H1 (cell line): ENCODE data around the gene ACCS. TPM values are rescaled to one million over a fixed set of nuclear protein-coding genes. Genes with fewer than 3 reads are reported as not detected.

Experiments used
- CTCF ChIA-PET: fragments of 300-600 bp; sonication (Branson Sonifier 250); formaldehyde crosslinking; loops from one replicate; lab custom pipeline; 2021; ENCODE audit not compliant: partially characterized antibody; lab: Charles Lee
- POLR2A ChIA-PET: fragments of 300-600 bp; sonication (Branson Sonifier 250); formaldehyde crosslinking; loops from one replicate; lab custom pipeline; 2021; ENCODE audit warnings: inconsistent platforms; ENCODE audit not compliant: partially characterized antibody; lab: Charles Lee
- DNase-seq, 2 experiments: peaks; one replicate each; pipeline versions ENCODE4 v3.0.0 to v3.0.0-alpha.2; 2010 to 2022; ENCODE audit warnings: low spot score in 2 of 2, low read depth in 1 of 2, mixed read lengths in 1 of 2
- FAIRE-seq: peaks from 2 replicates; lab custom pipeline; 2011; peaks lifted over from hg19 to GRCh38; lab: Jason Lieb, UNC
- H2AFZ ChIP-seq: 2 replicates; pipeline ENCODE4 v1.8.1; 2012; ENCODE audit warnings: low read length, inconsistent platforms
- H2AK5ac ChIP-seq: 2 replicates; pipeline ENCODE4 v1.6.1; 2013; ENCODE audit warnings: low read depth, low read length
- H2BK120ac ChIP-seq: replicated peaks from 2 replicates; pipeline ENCODE3; 2013; ENCODE audit warnings: low read depth, low read length, inconsistent platforms
- H2BK12ac ChIP-seq: 2 replicates; pipeline ENCODE4 v1.6.1; 2013; ENCODE audit warnings: low read depth, low read length
- H2BK15ac ChIP-seq: 2 replicates; pipeline ENCODE4 v1.6.1; 2013; ENCODE audit warnings: low read length
- H2BK20ac ChIP-seq: 2 replicates; pipeline ENCODE4 v1.6.1; 2013; ENCODE audit warnings: low read length
- H2BK5ac ChIP-seq: 2 replicates; pipeline ENCODE4 v1.6.1; 2013; ENCODE audit warnings: low read depth, low read length
- H3K14ac ChIP-seq: 2 replicates; pipeline ENCODE4 v1.6.1; 2013; ENCODE audit warnings: inconsistent platforms; ENCODE audit not compliant: insufficient read length
- H3K18ac ChIP-seq: 2 replicates; pipeline ENCODE4 v1.6.1; 2013; ENCODE audit warnings: low read length; ENCODE audit errors: extremely low read depth
- H3K23ac ChIP-seq: 2 replicates; pipeline ENCODE4 v1.6.1; 2013; ENCODE audit warnings: inconsistent platforms; ENCODE audit not compliant: insufficient read length
- H3K23me2 ChIP-seq: 2 replicates; pipeline ENCODE4 v1.6.1; 2013; ENCODE audit warnings: low read depth, low read length
- H3K27ac ChIP-seq: 2 replicates; pipeline ENCODE4 v1.6.1; 2011; ENCODE audit warnings: low read depth, low read length, inconsistent platforms
- H3K27me3 ChIP-seq, 4 experiments: replicated peaks in 1 of 4; 1 replicate in 1 of 4; 2 replicates in 3 of 4; pipeline versions ENCODE4 v1.6.1 to v1.8.1; 2011 to 2013; ENCODE audit warnings: low read length in 3 of 4, mild to moderate bottlenecking in 3 of 4, inconsistent platforms in 2 of 4, mixed read lengths in 2 of 4, moderate library complexity in 1 of 4; ENCODE audit not compliant: control insufficient read depth in 3 of 4, insufficient read depth in 3 of 4; ENCODE audit errors: extremely low read depth in 1 of 4
- H3K36me3 ChIP-seq, 4 experiments: 2 replicates each; pipeline versions ENCODE4 v1.6.1 to v1.8.1; 2011 to 2013; ENCODE audit warnings: mild to moderate bottlenecking in 4 of 4, low read length in 3 of 4, moderate library complexity in 2 of 4, control low read depth in 1 of 4, inconsistent platforms in 1 of 4; ENCODE audit not compliant: insufficient read depth in 4 of 4, control insufficient read depth in 2 of 4
- H3K4ac ChIP-seq: replicated peaks from 2 replicates; pipeline ENCODE3; 2013; ENCODE audit warnings: low read length, low read depth, mixed read lengths, inconsistent platforms; ENCODE audit not compliant: insufficient read length
- H3K4me1 ChIP-seq, 4 experiments: replicated peaks in 1 of 4; 1 replicate in 1 of 4; 2 replicates in 3 of 4; pipeline versions ENCODE4 v1.6.1 to v1.8.1; 2011 to 2013; ENCODE audit warnings: low read length in 3 of 4, inconsistent platforms in 2 of 4, mixed read lengths in 1 of 4; ENCODE audit not compliant: insufficient read depth in 4 of 4, control insufficient read depth in 3 of 4
- H3K4me2 ChIP-seq, 2 experiments: 2 replicates each; pipeline versions ENCODE4 v1.6.1 to v1.8.1; 2011 to 2013; ENCODE audit warnings: low read depth in 2 of 2, low read length in 2 of 2, control low read depth in 1 of 2, inconsistent platforms in 1 of 2, mild to moderate bottlenecking in 1 of 2; ENCODE audit not compliant: insufficient read depth in 1 of 2
- H3K4me3 ChIP-seq, 4 experiments: fragments of 200-600, 300-600 bp in 1 of 4; sonication (generic), shearing (Covaris generic), sonication (Bioruptor Twin) in 1 of 4; 2 replicates each; pipeline versions ENCODE4 v1.5.1 to v1.8.1; 2011 to 2016; ENCODE audit warnings: low read length in 4 of 4, low read depth in 3 of 4, control low read depth in 2 of 4, inconsistent platforms in 2 of 4, mild to moderate bottlenecking in 2 of 4, mixed read lengths in 1 of 4, moderate library complexity in 1 of 4; ENCODE audit not compliant: insufficient read depth in 2 of 4; ENCODE audit errors: extremely low read depth in 1 of 4
- H3K56ac ChIP-seq: replicated peaks from 2 replicates; pipeline ENCODE3; 2013; ENCODE audit warnings: low read depth, mild to moderate bottlenecking, mixed read lengths, low read length, inconsistent platforms; ENCODE audit not compliant: insufficient read length
- H3K79me1 ChIP-seq: 2 replicates; pipeline ENCODE4 v1.6.1; 2013; ENCODE audit warnings: low read depth, low read length, control low read depth
- H3K79me2 ChIP-seq, 2 experiments: 2 replicates each; pipeline versions ENCODE4 v1.6.1 to v1.8.1; 2012 to 2013; ENCODE audit warnings: low read length in 2 of 2, mild to moderate bottlenecking in 2 of 2, inconsistent platforms in 1 of 2; ENCODE audit not compliant: insufficient read depth in 2 of 2, control insufficient read depth in 1 of 2
- H3K9ac ChIP-seq, 4 experiments: replicated peaks in 1 of 4; 1 replicate in 1 of 4; 2 replicates in 3 of 4; pipeline versions ENCODE4 v1.6.1 to v1.8.1; 2011 to 2013; ENCODE audit warnings: low read depth in 3 of 4, low read length in 3 of 4, control low read depth in 2 of 4, mild to moderate bottlenecking in 2 of 4, moderate library complexity in 2 of 4, inconsistent platforms in 1 of 4; ENCODE audit errors: extremely low read depth in 1 of 4
- H3K9me3 ChIP-seq, 2 experiments: 2 replicates each; pipeline versions ENCODE4 v1.6.1 to v1.8.1; 2012 to 2013; ENCODE audit warnings: mild to moderate bottlenecking in 2 of 2, moderate library complexity in 2 of 2, control low read depth in 1 of 2, inconsistent platforms in 1 of 2, low read depth in 1 of 2, low read length in 1 of 2, mixed read lengths in 1 of 2; ENCODE audit not compliant: insufficient read depth in 2 of 2
- H4K20me1 ChIP-seq, 2 experiments: replicated peaks in 1 of 2; 2 replicates each; pipeline versions ENCODE3 to v1.8.1; 2011 to 2013; ENCODE audit warnings: inconsistent platforms in 2 of 2, low read length in 2 of 2, mild to moderate bottlenecking in 1 of 2; ENCODE audit not compliant: insufficient read depth in 2 of 2, control insufficient read depth in 1 of 2
- H4K5ac ChIP-seq: 2 replicates; pipeline ENCODE4 v1.6.1; 2013; ENCODE audit warnings: low read length, low read depth, mixed read lengths, inconsistent platforms; ENCODE audit not compliant: insufficient read length
- H4K8ac ChIP-seq: 2 replicates; pipeline ENCODE4 v1.8.0; 2013; ENCODE audit warnings: mild to moderate bottlenecking, moderate library complexity, low read length, inconsistent platforms; ENCODE audit not compliant: insufficient read depth; ENCODE audit errors: extremely low read depth
- H4K91ac ChIP-seq: replicated peaks from 2 replicates; pipeline ENCODE3; 2013; ENCODE audit warnings: low read length, mixed read lengths, inconsistent platforms; ENCODE audit not compliant: insufficient read length
- KDM5A ChIP-seq: fragments of 200-600 bp; IDR thresholded peaks from 2 replicates; pipeline ENCODE4 v1.7.1; 2012; ENCODE audit warnings: mild to moderate bottlenecking, low read length, inconsistent platforms, mixed read lengths
- POU5F1 ChIP-seq: IDR thresholded peaks from 2 replicates; pipeline ENCODE4 v1.6.1; 2011; ENCODE audit warnings: low read depth, mild to moderate bottlenecking, low read length, moderate library complexity
- RFX5 ChIP-seq: IDR thresholded peaks from 2 replicates; pipeline ENCODE4 v1.6.1; 2011; ENCODE audit warnings: low read depth, low read length, improper control_type of control experiment, borderline replicate concordance
- ZNF274 ChIP-seq: IDR thresholded peaks from 2 replicates; pipeline ENCODE4 v1.7.0; 2012; ENCODE audit warnings: low read length, borderline replicate concordance; ENCODE audit errors: extremely low read depth
- whole genome bisulfite sequencing, 2 experiments: shearing (Covaris generic) in 1 of 2; methylation state at CpG; one replicate each; pipeline versions ENCODE4 v1.1.6 to v1.1.7; 2013 to 2015; ENCODE audit warnings: low lambda C conversion rate in 2 of 2, mixed read lengths in 2 of 2, inconsistent platforms in 1 of 2, low coverage in 1 of 2, missing lambda C conversion rate in 1 of 2; ENCODE audit not compliant: insufficient replicate concordance in 2 of 2, insufficient coverage in 1 of 2, insufficient read length in 1 of 2; ENCODE audit errors: extremely low coverage in 1 of 2, missing lambda C conversion rate in 1 of 2; 5-methylcytosine and 5-hydroxymethylcytosine counted together
- polyA plus RNA-seq, 7 experiments: library from polyadenylated mRNA; depleted of rRNA in 3 of 7; stranded (reverse) in 5 of 7; unstranded in 2 of 7; fragments of >200 nt in 5 of 7; fragments of 200-250 nt in 2 of 7; gene quantifications; 1 replicate in 5 of 7; 2 replicates in 1 of 7; 4 replicates in 1 of 7; pipeline versions ENCODE4 v1.2.1 to v1.2.3, GENCODE V29; 2011 to 2013; ENCODE audit warnings: missing spikeins in 2 of 7, mixed read lengths in 2 of 7
- total RNA-seq: library from RNA; stranded (reverse); fragmentation: NEBNext Ultra II Directional; extraction: Animal tissue kit (Norgen Biotek cat#: 25700); gene quantifications from 2 replicates; pipeline ENCODE4 v1.2.1, GENCODE V29; 2021
- TF ChIP-seq, protein P1 (sequence below), 3 experiments: IDR thresholded peaks; 1 replicate in 2 of 3; 2 replicates in 1 of 3; pipeline versions ENCODE4 v1.5.1 to v1.6.1; 2011; ENCODE audit warnings: low read length in 3 of 3, mild to moderate bottlenecking in 3 of 3, inconsistent platforms in 2 of 3, low read depth in 1 of 3, moderate library complexity in 1 of 3; ENCODE audit not compliant: insufficient read depth in 1 of 3; ENCODE audit errors: control extremely low read depth in 1 of 3

Gene ACCS
- total and polyA plus RNA-seq, 2 of the 8 experiments (the other 6 are each of a cell fraction or from before 2014, with no cell fraction given): 6.0 to 8.0 TPM

DNA sequence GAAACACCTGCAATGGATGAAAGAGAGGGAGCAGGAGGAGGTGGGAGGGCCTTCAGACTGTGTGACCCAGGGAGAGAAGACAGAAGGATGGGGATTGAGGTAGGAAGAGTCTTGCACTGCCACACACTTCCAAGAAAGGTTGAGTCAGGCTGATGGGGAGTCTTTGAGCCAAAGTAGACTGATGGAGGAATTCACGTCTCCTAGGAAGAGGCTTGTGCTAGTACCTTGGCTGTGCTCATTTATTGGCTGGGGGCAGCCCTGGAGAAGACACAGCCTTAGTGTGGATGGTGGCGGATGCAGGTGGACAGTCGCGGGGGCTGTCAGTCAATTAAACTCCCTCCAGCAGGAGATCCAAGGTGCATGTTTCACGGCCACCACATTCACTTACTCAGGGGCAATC lies 34.5 kb upstream of the ACCS start:
- WGBS, 2 experiments: 93% methylated on average over 5 of the region's 5 CpGs; no CpG with 5 or more reads in 1 of the 2 experiments
- POLR2A ChIA-PET: interaction anchor here (2.4 kb wide), 1 partner anchor 90 kb away, joined by 7 read pairs; the partner anchor contains the start of gene C11orf96
- TF ChIP-seq ZNF274 (no peak), POU5F1 (no peak), KDM5A (no peak), RFX5 (no peak)
- TF ChIP-seq, protein P1, sequence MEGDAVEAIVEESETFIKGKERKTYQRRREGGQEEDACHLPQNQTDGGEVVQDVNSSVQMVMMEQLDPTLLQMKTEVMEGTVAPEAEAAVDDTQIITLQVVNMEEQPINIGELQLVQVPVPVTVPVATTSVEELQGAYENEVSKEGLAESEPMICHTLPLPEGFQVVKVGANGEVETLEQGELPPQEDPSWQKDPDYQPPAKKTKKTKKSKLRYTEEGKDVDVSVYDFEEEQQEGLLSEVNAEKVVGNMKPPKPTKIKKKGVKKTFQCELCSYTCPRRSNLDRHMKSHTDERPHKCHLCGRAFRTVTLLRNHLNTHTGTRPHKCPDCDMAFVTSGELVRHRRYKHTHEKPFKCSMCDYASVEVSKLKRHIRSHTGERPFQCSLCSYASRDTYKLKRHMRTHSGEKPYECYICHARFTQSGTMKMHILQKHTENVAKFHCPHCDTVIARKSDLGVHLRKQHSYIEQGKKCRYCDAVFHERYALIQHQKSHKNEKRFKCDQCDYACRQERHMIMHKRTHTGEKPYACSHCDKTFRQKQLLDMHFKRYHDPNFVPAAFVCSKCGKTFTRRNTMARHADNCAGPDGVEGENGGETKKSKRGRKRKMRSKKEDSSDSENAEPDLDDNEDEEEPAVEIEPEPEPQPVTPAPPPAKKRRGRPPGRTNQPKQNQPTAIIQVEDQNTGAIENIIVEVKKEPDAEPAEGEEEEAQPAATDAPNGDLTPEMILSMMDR (IDR thresholded peaks at IDR 0.05; ENCODE audit: control extremely low read depth in 1 of 3, insufficient read depth in 1 of 3, low read depth in 1 of 3, low read length in 3 of 3): no peak

More for the DNA sequence above, 34.5 kb upstream of the ACCS start:
- Histone ChIP-seq H2AK5ac (no peak overlapping the region), H3K27me3 (no peaks in the 10 kb centered on the region), H3K9ac (no peak overlapping the region), H2AFZ (no peak overlapping the region), H3K79me1 (no peaks in the 10 kb centered on the region), H3K4me2 (no peak overlapping the region), H3K18ac (0 out of 2 replicates have a peak overlapping the region, but pooled peaks have one; percentile 27), H3K56ac (no peak overlapping the region), H4K91ac (no peak overlapping the region), H3K36me3 (no peaks in the 10 kb centered on the region), H4K20me1 (no peaks in the 10 kb centered on the region), H2BK12ac (no peak overlapping the region), H3K4ac (no peak overlapping the region), H2BK120ac (no peak overlapping the region), H4K8ac (no peak overlapping the region), H3K27ac (no peak overlapping the region), H3K23ac (no peak overlapping the region), H3K23me2 (no peaks in the 10 kb centered on the region), H2BK5ac (no peak overlapping the region), H2BK20ac (no peak overlapping the region), H3K14ac (no peak overlapping the region), H2BK15ac (0 out of 2 replicates have a peak overlapping the region, but pooled peaks have one; percentile 21), H3K9me3 (no peaks in the 10 kb centered on the region), H3K79me2 (no peaks in the 10 kb centered on the region), H3K4me1 (peaks cover 0 to 11% (median 4%) of the 10 kb centered on the region in 4 experiments; a peak in 6 of 7 replicates), H3K4me3 (no peak overlapping the region), H4K5ac (no peak overlapping the region)
- CTCF ChIA-PET: interaction anchor here (0.7 to 5.7 kb wide), 6 partner anchors 35 to 142 kb away, joined by 3 to 43 read pairs (median 4); partner anchors contain the start of gene ACCS
- no peak for FAIRE-seq
- DNase-seq: peak in 1 of 2 experiments; percentile 20
